22Rv1 (cell line): ENCODE results near the gene MAP3K20.

Experiments used
- H3K27ac ChIP-seq: fragments of 450-650 bp; 2 replicates; pipeline ENCODE4 v1.5.1; 2017
- ZFX ChIP-seq: fragments of 450-650 bp; IDR thresholded peaks from 2 replicates; pipeline ENCODE4 v1.6.1; 2017; ENCODE audit warnings: antibody characterized with exemption, borderline replicate concordance
- TF ChIP-seq, protein P1 (sequence below): fragments of 450-650 bp; IDR thresholded peaks from 2 replicates; pipeline ENCODE4 v1.5.1; 2017; ENCODE audit warnings: mild to moderate bottlenecking

MAP3K20 gene

GRCh38 chr2:173053043-173053699 lies 22.5 kb upstream of the MAP3K20 start:
- H3K27ac ChIP-seq, result no peak overlapping the region
- TF ChIP-seq, protein P1, sequence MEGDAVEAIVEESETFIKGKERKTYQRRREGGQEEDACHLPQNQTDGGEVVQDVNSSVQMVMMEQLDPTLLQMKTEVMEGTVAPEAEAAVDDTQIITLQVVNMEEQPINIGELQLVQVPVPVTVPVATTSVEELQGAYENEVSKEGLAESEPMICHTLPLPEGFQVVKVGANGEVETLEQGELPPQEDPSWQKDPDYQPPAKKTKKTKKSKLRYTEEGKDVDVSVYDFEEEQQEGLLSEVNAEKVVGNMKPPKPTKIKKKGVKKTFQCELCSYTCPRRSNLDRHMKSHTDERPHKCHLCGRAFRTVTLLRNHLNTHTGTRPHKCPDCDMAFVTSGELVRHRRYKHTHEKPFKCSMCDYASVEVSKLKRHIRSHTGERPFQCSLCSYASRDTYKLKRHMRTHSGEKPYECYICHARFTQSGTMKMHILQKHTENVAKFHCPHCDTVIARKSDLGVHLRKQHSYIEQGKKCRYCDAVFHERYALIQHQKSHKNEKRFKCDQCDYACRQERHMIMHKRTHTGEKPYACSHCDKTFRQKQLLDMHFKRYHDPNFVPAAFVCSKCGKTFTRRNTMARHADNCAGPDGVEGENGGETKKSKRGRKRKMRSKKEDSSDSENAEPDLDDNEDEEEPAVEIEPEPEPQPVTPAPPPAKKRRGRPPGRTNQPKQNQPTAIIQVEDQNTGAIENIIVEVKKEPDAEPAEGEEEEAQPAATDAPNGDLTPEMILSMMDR, result no peak
- TF ChIP-seq ZFX, result no peak

DNA sequence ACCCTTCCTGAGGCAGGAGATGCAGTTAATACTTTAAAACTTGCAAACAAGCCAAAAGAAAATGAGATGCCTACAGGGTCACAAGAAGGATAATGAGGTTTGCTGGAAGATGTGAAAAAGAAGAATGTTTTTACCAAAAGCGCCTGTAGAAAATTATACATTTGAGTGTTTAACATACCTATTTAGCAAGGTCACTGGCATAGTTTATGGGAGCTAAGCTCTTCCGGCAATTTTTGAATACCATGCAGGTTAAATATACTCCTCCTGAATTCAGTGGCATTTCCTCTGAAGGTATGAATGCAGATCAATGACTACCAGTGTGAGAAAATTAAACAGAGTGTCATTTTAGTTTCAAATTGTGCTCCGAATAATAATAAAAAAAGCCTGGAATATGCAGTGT lies 21.2 kb upstream of the MAP3K20 start:
- H3K27ac ChIP-seq, result no peak overlapping the region
- TF ChIP-seq ZFX, result no peak
- TF ChIP-seq, protein P1, result no peak

- H3K27ac ChIP-seq, result no peak overlapping the region
- TF ChIP-seq, protein P1, result no peak
- no peak for TF ChIP-seq ZFX
These were observed 18.8 kb upstream of the MAP3K20 start for GRCh38 chr2:173056705-173057364.

- H3K27ac ChIP-seq, result no peak overlapping the region
- TF ChIP-seq ZFX, result no peak
- TF ChIP-seq, protein P1, result no peak
These were observed 17.5 kb upstream of the MAP3K20 start for GRCh38 chr2:173058097-173058496.

DNA sequence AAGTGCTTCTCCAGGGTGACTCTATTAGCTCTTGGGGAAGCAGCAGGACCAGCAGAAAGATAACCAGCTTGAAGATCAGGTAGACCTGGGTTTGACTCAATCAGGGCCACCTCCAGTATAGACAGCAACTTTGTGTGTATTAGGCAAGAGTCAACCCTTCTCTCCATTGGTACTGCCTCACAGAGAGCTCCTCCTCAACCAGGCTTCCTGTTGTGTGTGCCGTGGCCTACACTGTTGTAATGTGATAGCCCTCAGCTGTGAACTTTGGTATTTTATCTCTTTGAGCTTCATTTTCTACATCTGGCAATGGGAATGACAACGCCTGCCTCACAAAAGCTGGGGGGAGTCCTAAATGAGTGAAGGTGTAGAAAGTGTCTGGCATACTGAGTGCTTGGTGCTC lies 17.0 kb upstream of the MAP3K20 start:
- TF ChIP-seq, protein P1, result no peak
- no peak for TF ChIP-seq ZFX
- H3K27ac ChIP-seq, result no peak overlapping the region

GRCh38 chr2:173059292-173059691 lies 16.4 kb upstream of the MAP3K20 start:
- H3K27ac ChIP-seq, result no peak overlapping the region
- TF ChIP-seq, protein P1, result no peak
- TF ChIP-seq ZFX, result no peak

- no peak for TF ChIP-seq ZFX
- TF ChIP-seq, protein P1, result no peak
- no peak overlapping the region for H3K27ac ChIP-seq
These were observed 15.6 kb upstream of the MAP3K20 start for GRCh38 chr2:173059971-173060461.
